Calu3 (cell line): ENCODE results near the gene COL18A1. TPM values are rescaled to one million over a fixed set of nuclear protein-coding genes. Genes with fewer than 3 reads are reported as not detected.

Experiments used
- BruUV-seq: library from RNA; stranded (reverse); fragments of 400-500 nt; replicated peaks from 2 replicates; lab custom pipeline; 2021; lab: Mats Ljungman, UMichigan
- CTCF ChIA-PET: fragments of 300-600 bp; sonication (Branson Sonifier 250); formaldehyde crosslinking; loops from one replicate; lab custom pipeline; 2022; ENCODE audit warnings: antibody characterized with exemption; lab: Charles Lee
- DNase-seq: peaks from one replicate; pipeline ENCODE4 v3.0.0; 2022
- H3K27ac Mint-ChIP-seq: one replicate; pipeline ENCODE4 v1.8.0; 2022; ENCODE audit warnings: mixed read lengths; ENCODE audit not compliant: unreplicated experiment
- H3K27me3 Mint-ChIP-seq: one replicate; pipeline ENCODE4 v1.8.0; 2022; ENCODE audit warnings: mixed read lengths; ENCODE audit not compliant: unreplicated experiment
- H3K36me3 Mint-ChIP-seq: one replicate; pipeline ENCODE4 v1.8.0; 2022; ENCODE audit warnings: mild to moderate bottlenecking, moderate library complexity, mixed read lengths; ENCODE audit not compliant: insufficient read depth, unreplicated experiment
- H3K4me1 Mint-ChIP-seq: one replicate; pipeline ENCODE4 v1.8.0; 2022; ENCODE audit warnings: mild to moderate bottlenecking, low read depth, mixed read lengths; ENCODE audit not compliant: unreplicated experiment
- H3K4me3 Mint-ChIP-seq: one replicate; pipeline ENCODE4 v1.8.0; 2022; ENCODE audit warnings: mild to moderate bottlenecking, low read depth, moderate library complexity, mixed read lengths; ENCODE audit not compliant: unreplicated experiment
- H3K9me3 Mint-ChIP-seq: one replicate; pipeline ENCODE4 v1.8.0; 2022; ENCODE audit warnings: low read depth, mixed read lengths; ENCODE audit not compliant: unreplicated experiment
- intact Hi-C: fragments of 100-400 bp; cut with micrococcal nuclease; formaldehyde crosslinking; loops from one replicate; pipeline ENCODE4 v1.10.0; 2022; ENCODE audit not compliant: unreplicated experiment
- total RNA-seq: library from RNA; stranded (reverse); gene quantifications from 2 replicates; pipeline ENCODE4 v1.2.3, GENCODE V29; 2022
- TF ChIP-seq, protein P1 (sequence below): fragments of 200-600 bp; IDR thresholded peaks from one replicate; pipeline ENCODE4 v1.8.0; 2022; ENCODE audit warnings: antibody characterized with exemption; ENCODE audit not compliant: unreplicated experiment

Gene COL18A1
- total RNA-seq, 1 experiment from 2014 or later = 82.9 TPM

DNA sequence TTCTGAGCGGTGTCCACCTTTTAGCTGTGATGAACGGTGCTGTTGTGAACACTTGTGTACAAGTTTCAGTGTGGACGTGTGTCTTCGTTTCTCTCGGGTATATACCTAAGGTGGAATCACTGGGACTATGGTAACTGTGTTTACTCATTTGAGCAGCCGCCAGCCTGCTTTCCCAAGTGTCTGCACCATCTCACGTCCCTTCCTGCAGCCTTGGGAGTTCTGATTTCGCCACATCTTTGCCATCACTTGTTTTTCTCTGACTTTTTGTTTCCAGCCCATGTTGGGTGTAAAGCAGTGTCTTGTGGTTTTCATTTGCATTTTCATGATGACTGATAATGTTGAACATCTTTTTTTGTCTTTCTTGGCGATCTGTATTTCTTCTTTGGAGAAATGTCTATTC is 40.4 kb downstream of the COL18A1 start:
- Mint-ChIP-seq H3K9me3 (peaks cover 6% of the 10 kb centered on the region), H3K4me3 (no peak overlapping the region), H3K4me1 (no peaks in the 10 kb centered on the region), H3K27ac (no peak overlapping the region), H3K27me3 (no peaks in the 10 kb centered on the region), H3K36me3 (peaks cover 10% of the 10 kb centered on the region)
- no peak for DNase-seq
- CTCF ChIA-PET = no interaction called here
- BruUV-seq = no TSS peak
- TF ChIP-seq, protein P1, sequence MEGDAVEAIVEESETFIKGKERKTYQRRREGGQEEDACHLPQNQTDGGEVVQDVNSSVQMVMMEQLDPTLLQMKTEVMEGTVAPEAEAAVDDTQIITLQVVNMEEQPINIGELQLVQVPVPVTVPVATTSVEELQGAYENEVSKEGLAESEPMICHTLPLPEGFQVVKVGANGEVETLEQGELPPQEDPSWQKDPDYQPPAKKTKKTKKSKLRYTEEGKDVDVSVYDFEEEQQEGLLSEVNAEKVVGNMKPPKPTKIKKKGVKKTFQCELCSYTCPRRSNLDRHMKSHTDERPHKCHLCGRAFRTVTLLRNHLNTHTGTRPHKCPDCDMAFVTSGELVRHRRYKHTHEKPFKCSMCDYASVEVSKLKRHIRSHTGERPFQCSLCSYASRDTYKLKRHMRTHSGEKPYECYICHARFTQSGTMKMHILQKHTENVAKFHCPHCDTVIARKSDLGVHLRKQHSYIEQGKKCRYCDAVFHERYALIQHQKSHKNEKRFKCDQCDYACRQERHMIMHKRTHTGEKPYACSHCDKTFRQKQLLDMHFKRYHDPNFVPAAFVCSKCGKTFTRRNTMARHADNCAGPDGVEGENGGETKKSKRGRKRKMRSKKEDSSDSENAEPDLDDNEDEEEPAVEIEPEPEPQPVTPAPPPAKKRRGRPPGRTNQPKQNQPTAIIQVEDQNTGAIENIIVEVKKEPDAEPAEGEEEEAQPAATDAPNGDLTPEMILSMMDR = no peak
- intact Hi-C loops = no loop called here

- intact Hi-C loops = no loop called here
- TF ChIP-seq, protein P1 = no peak
- H3K4me3 Mint-ChIP-seq = no peak overlapping the region
- no peaks in the 10 kb centered on the region for H3K4me1 Mint-ChIP-seq
- no peak for DNase-seq
- H3K27ac Mint-ChIP-seq = no peak overlapping the region
- peaks cover 10% of the 10 kb centered on the region for H3K36me3 Mint-ChIP-seq
- BruUV-seq = no TSS peak
- H3K27me3 Mint-ChIP-seq = no peaks in the 10 kb centered on the region
- peaks cover 6% of the 10 kb centered on the region for H3K9me3 Mint-ChIP-seq
- CTCF ChIA-PET = no interaction called here
These were observed 42.9 kb downstream of the COL18A1 start for GRCh38 chr21:45447821-45448220.

- TF ChIP-seq, protein P1 = no peak
- Mint-ChIP-seq H3K36me3 (peaks cover 10% of the 10 kb centered on the region), H3K4me3 (no peak overlapping the region), H3K4me1 (no peaks in the 10 kb centered on the region), H3K27me3 (no peaks in the 10 kb centered on the region), H3K27ac (no peak overlapping the region), H3K9me3 (peaks cover 6% of the 10 kb centered on the region)
- intact Hi-C loops = no loop called here
- BruUV-seq = no TSS peak
- no peak for DNase-seq
- CTCF ChIA-PET = no interaction called here
These were observed 43.4 kb downstream of the COL18A1 start for GRCh38 chr21:45448283-45448809.

- BruUV-seq = no TSS peak
- Mint-ChIP-seq H3K27ac (no peak overlapping the region), H3K27me3 (no peaks in the 10 kb centered on the region), H3K4me3 (no peak overlapping the region), H3K4me1 (no peaks in the 10 kb centered on the region), H3K36me3 (peaks cover 6% of the 10 kb centered on the region), H3K9me3 (peaks cover 5% of the 10 kb centered on the region)
- no peak for DNase-seq
- TF ChIP-seq, protein P1 = no peak
- intact Hi-C loops = no loop called here
- CTCF ChIA-PET = no interaction called here
These were observed 44.1 kb downstream of the COL18A1 start for GRCh38 chr21:45448810-45449657.
